ENCODE measurements around the gene SPAG17.

SPAG17 gene

DNA sequence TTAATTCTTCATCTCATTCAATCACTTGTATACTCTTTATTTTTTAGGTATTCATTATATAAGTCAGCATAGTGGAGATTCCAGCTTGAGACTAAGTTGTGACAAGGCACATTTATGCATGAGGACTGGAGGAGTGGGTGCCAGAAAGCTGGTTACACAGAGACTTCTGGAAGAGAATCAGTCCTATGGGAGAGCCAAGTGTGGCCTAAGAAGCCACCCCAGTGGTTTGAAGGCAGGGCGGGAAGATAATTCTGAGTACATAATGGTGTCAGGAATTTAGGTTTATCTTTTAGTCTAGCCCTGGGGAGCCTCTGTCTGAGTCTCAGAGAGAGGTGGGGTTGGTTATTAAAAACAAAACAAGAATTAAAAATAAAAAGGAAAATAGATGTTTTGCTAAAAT lies 83.0 kb downstream of the SPAG17 start:
- Histone ChIP-seq H3K9ac (ENCODE audit: low read length) (no peak overlapping the region), H3K4me1 (ENCODE audit: control insufficient read depth, insufficient read depth, low read length) (no peaks in the 10 kb centered on the region), H3K27ac (ENCODE audit: low read depth, low read length) (no peak overlapping the region), H3K27me3 (ENCODE audit: control insufficient read depth, insufficient read depth, low read length) (no peaks in the 10 kb centered on the region; the same call in 1 of the 2 replicates), H3K9me3 (ENCODE audit: control insufficient read depth, insufficient read depth, low read depth, low read length) (no peaks in the 10 kb centered on the region), H3K36me3 (ENCODE audit: control insufficient read depth, insufficient read depth, low read length) (no peaks in the 10 kb centered on the region), H3K4me3 (ENCODE audit: low read depth, low read length) (no peak overlapping the region)

DNA sequence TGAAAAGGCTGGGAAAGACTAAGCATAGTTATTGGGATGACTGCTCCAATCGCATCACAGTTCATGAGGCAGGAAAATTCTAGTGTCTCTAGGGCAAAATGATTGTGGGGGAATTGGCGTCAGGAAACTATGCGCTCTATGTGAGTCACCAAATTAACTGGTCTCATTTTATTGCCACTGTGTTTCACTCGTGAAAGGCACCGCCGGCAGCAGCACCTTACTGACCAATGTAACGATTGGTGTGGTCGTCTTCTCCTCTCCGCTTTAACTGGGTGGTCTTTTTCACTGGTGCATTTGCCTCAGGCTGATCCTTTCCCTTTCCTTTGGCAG lies 83.5 kb downstream of the SPAG17 start:
- Histone ChIP-seq H3K9me3 (ENCODE audit: control insufficient read depth, insufficient read depth, low read depth, low read length) (no peaks in the 10 kb centered on the region), H3K27ac (ENCODE audit: low read depth, low read length) (no peak overlapping the region), H3K9ac (ENCODE audit: low read length) (no peak overlapping the region), H3K4me1 (ENCODE audit: control insufficient read depth, insufficient read depth, low read length) (no peaks in the 10 kb centered on the region), H3K36me3 (ENCODE audit: control insufficient read depth, insufficient read depth, low read length) (no peaks in the 10 kb centered on the region), H3K4me3 (ENCODE audit: low read depth, low read length) (no peak overlapping the region), H3K27me3 (ENCODE audit: control insufficient read depth, insufficient read depth, low read length) (no peaks in the 10 kb centered on the region; the same call in 1 of the 2 replicates)

DNA sequence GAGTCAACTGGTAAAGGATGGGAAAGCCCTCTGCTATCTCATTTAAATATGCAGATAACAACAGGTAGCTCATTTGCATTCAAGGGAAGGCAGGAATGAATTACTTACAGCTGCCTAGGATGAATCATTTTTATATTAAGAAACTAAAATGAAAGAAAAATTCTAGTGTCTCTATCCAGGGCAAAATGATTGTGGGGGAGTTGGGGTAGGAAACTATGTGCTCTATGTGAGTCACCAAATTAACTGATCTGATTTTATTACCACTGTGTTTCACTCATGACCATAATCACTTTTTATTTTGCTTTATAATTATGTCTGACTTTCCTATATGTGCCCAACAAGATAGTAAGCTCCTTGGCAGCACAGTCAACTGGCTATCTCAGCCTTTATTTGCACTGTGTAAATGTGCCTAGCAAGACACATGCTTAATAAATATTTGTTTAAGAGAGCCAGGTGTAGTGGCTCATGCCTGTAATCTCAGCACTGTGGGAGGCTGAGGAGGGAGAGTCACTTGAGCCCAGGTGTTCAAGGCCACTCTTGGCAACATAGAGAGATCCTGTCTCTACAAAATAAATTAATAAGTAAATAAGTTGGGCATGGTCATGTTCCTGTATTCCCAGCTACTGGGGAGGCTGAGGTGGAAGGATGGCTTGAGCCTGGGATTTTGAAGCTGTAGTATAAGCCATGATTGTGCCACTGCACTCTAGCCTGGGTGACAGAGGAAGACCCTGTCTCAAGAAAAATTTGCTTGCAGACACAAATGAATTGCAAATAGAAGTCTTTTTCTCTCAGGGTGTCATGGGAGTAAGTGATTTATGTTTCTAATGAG lies 84.1 kb downstream of the SPAG17 start:
- H3K27me3 ChIP-seq (ENCODE audit: control insufficient read depth, insufficient read depth, low read length): no peaks in the 10 kb centered on the region; the same call in 1 of the 2 replicates
- no peaks in the 10 kb centered on the region for H3K36me3 ChIP-seq (ENCODE audit: control insufficient read depth, insufficient read depth, low read length)
- no peaks in the 10 kb centered on the region for H3K4me1 ChIP-seq (ENCODE audit: control insufficient read depth, insufficient read depth, low read length)
- H3K4me3 ChIP-seq (ENCODE audit: low read depth, low read length): no peak overlapping the region
- H3K9ac ChIP-seq (ENCODE audit: low read length): no peak overlapping the region
- H3K9me3 ChIP-seq (ENCODE audit: control insufficient read depth, insufficient read depth, low read depth, low read length): no peaks in the 10 kb centered on the region
- H3K27ac ChIP-seq (ENCODE audit: low read depth, low read length): no peak overlapping the region

DNA sequence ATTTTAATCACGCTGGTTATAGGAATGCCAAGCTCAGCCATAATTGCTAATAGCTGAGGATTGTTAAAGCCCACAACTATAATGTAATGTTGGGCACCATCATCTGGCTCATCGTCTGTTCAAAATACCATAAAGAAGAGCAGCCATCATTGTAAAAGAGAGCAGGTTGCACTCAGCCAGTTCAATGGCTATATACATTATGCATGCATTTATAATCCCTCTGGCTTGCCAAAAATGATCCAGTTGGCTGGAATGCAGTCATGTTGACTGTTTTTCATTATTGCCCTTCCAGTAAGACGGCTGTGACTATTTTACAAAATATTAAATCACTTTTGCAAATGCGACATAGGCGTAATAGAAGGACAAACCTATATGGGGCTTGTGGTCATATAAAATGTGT lies 85.3 kb downstream of the SPAG17 start:
- H3K27me3 ChIP-seq (ENCODE audit: control insufficient read depth, insufficient read depth, low read length): no peaks in the 10 kb centered on the region; the same call in 1 of the 2 replicates
- H3K4me3 ChIP-seq (ENCODE audit: low read depth, low read length): no peak overlapping the region
- H3K9ac ChIP-seq (ENCODE audit: low read length): no peak overlapping the region
- H3K9me3 ChIP-seq (ENCODE audit: control insufficient read depth, insufficient read depth, low read depth, low read length): no peaks in the 10 kb centered on the region
- H3K4me1 ChIP-seq (ENCODE audit: control insufficient read depth, insufficient read depth, low read length): no peaks in the 10 kb centered on the region
- H3K36me3 ChIP-seq (ENCODE audit: control insufficient read depth, insufficient read depth, low read length): no peaks in the 10 kb centered on the region
- no peak overlapping the region for H3K27ac ChIP-seq (ENCODE audit: low read depth, low read length)

DNA sequence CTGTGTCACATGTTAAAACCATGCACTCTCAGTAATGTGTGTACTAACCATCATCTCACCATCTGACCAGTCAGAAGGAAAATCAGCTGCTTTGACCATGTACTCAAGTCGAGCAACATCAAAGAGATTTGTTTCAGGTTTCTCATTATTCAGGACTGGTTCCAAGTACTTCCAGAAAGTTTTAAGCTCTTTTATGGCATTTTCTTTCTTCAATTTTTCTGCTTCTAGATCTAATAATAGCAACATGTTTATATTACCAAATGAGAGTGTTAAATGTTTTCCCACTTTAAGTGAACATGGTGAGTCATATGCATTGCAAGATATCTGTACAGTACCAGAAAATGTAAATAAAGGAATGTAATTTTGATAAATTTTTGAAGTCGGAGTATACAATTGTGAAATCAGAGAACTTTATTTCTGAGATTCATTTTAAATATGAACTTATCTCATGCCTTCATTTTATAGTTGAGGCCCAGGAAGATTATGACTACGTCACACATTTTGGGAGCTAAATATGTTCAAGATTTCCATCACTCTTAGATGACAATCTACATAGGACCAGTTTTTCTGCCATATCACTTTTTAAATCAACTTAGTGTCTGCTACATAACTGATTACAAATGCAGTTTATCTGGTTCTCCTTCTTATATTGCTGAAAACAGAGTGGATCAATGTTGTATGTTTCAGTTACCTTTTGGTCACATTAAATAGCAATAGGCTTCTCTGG lies 87.2 kb downstream of the SPAG17 start:
- H3K9ac ChIP-seq (ENCODE audit: low read length): no peak overlapping the region

DNA sequence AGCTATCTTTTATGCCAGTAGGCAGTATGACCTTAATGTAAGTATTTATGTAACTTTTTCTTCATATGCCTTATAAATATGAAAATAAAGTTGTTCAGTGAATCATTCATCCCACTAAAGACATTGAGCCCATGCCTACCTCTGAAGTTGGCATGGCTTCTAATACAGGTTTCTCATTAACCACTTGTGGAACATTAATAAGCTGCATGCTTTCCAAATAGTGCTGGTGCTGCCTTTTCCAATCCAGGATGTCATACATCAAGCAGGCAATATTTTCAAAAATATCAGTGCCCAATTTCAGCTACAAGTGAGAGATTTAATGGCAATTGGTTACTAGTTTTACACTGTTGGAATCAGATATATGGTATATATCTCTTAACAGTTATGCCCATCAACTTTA lies 92.0 kb downstream of the SPAG17 start:
- Histone ChIP-seq H3K27me3 (ENCODE audit: control insufficient read depth, insufficient read depth, low read length) (no peaks in the 10 kb centered on the region), H3K4me1 (ENCODE audit: control insufficient read depth, insufficient read depth, low read length) (no peaks in the 10 kb centered on the region), H3K4me3 (ENCODE audit: low read depth, low read length) (no peak overlapping the region), H3K27ac (ENCODE audit: low read depth, low read length) (no peak overlapping the region), H3K9ac (ENCODE audit: low read length) (no peak overlapping the region), H3K36me3 (ENCODE audit: control insufficient read depth, insufficient read depth, low read length) (no peaks in the 10 kb centered on the region), H3K9me3 (ENCODE audit: control insufficient read depth, insufficient read depth, low read depth, low read length) (no peaks in the 10 kb centered on the region)

More for the DNA sequence above, 87.2 kb downstream of the SPAG17 start:
- Histone ChIP-seq H3K4me3 (ENCODE audit: low read depth, low read length) (no peak overlapping the region), H3K4me1 (ENCODE audit: control insufficient read depth, insufficient read depth, low read length) (no peaks in the 10 kb centered on the region), H3K27ac (ENCODE audit: low read depth, low read length) (no peak overlapping the region), H3K36me3 (ENCODE audit: control insufficient read depth, insufficient read depth, low read length) (no peaks in the 10 kb centered on the region), H3K27me3 (ENCODE audit: control insufficient read depth, insufficient read depth, low read length) (no peaks in the 10 kb centered on the region), H3K9me3 (ENCODE audit: control insufficient read depth, insufficient read depth, low read depth, low read length) (no peaks in the 10 kb centered on the region)

DNA sequence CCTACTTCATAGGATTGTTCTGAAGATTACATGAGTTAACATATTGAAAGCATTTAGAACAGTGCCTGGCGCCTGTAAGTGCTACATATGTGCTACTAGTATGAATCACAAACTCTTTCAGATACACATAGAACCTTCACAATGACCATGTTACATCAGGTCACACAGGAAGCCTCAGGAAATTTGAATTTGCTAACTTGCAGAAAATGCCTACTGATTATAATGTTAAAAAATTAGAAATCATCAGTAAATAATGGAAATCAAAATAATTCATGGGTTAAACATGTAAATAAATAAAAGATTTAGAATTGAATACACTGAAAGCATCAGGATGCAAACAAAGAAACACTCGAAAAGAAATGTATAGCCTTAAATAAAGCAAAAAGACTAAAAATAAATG lies 94.9 kb downstream of the SPAG17 start:
- Histone ChIP-seq H3K4me3 (ENCODE audit: low read depth, low read length) (no peak overlapping the region), H3K27me3 (ENCODE audit: control insufficient read depth, insufficient read depth, low read length) (no peaks in the 10 kb centered on the region), H3K36me3 (ENCODE audit: control insufficient read depth, insufficient read depth, low read length) (no peaks in the 10 kb centered on the region), H3K9ac (ENCODE audit: low read length) (no peak overlapping the region), H3K27ac (ENCODE audit: low read depth, low read length) (no peak overlapping the region), H3K4me1 (ENCODE audit: control insufficient read depth, insufficient read depth, low read length) (no peaks in the 10 kb centered on the region), H3K9me3 (ENCODE audit: control insufficient read depth, insufficient read depth, low read depth, low read length) (no peaks in the 10 kb centered on the region)

DNA sequence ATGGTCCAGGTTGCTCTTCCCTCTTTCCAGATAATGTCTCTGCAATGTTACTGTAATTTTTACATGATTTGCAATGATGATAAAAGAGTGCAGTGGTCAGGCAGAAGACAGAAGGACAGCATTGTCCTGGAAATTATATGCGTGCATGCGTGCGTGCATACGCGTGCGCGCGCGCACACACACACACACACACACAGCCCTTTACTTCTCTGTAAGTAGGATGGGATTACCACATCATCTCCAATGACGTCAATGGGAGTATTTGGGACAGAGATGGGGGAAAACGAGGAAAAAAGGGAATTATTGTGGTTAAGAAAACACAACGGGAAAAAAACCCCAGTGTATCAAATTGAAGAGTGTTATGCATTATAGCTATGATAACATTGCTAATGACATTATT lies 99.7 kb downstream of the SPAG17 start:
- Histone ChIP-seq H3K4me3 (ENCODE audit: low read depth, low read length) (no peak overlapping the region), H3K27ac (ENCODE audit: low read depth, low read length) (no peak overlapping the region), H3K9ac (ENCODE audit: low read length) (no peak overlapping the region), H3K27me3 (ENCODE audit: control insufficient read depth, insufficient read depth, low read length) (no peaks in the 10 kb centered on the region), H3K4me1 (ENCODE audit: control insufficient read depth, insufficient read depth, low read length) (peaks cover 9% of the 10 kb centered on the region; the same call in 1 of the 2 replicates), H3K9me3 (ENCODE audit: control insufficient read depth, insufficient read depth, low read depth, low read length) (no peaks in the 10 kb centered on the region), H3K36me3 (ENCODE audit: control insufficient read depth, insufficient read depth, low read length) (no peaks in the 10 kb centered on the region)

DNA sequence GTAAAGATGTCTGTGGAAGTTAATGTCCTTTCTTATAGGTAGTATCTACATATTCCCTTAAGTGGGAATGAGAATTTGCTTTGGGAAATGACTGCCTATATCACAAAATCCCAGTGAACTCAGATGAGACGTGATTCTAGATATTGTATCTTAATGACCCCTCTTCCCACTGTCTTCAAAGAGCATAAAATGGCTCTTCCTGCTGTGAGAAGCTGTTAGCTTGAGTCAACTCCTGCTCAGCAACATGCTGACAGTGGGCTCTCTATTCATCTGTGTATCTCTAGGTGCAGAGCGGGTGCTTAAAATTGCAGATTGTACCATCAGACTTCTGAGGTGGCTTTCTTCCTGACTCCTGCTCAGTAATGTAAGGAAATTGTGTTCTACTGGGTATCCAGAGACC lies 100.6 kb downstream of the SPAG17 start:
- no peaks in the 10 kb centered on the region for H3K36me3 ChIP-seq (ENCODE audit: control insufficient read depth, insufficient read depth, low read length)
- no peaks in the 10 kb centered on the region for H3K9me3 ChIP-seq (ENCODE audit: control insufficient read depth, insufficient read depth, low read depth, low read length)
- H3K27me3 ChIP-seq (ENCODE audit: control insufficient read depth, insufficient read depth, low read length): no peaks in the 10 kb centered on the region
- H3K27ac ChIP-seq (ENCODE audit: low read depth, low read length): no peak overlapping the region
- H3K4me1 ChIP-seq (ENCODE audit: control insufficient read depth, insufficient read depth, low read length): peaks cover 9% of the 10 kb centered on the region; the same call in 1 of the 2 replicates
- H3K4me3 ChIP-seq (ENCODE audit: low read depth, low read length): no peak overlapping the region
- H3K9ac ChIP-seq (ENCODE audit: low read length): no peak overlapping the region

DNA sequence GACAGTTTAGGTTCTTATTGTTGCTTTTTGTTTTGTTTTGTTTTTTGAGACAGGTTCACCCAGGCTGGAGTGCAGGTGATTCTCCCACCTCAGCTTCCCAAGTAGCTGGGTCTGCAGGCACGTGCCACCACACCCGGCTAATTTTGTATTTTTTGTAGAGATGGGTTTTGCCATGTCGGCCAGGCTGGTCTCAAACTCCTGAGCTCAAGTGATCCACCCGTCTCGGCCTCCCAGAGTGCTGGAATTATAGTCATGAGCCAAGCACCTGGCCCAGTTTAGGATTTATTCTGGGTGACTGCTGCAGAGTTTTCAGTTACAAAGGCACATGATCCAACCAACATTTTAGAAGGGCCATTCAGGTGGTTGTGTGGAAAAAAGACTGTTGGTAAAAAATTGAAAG lies 102.0 kb downstream of the SPAG17 start:
- H3K4me1 ChIP-seq (ENCODE audit: control insufficient read depth, insufficient read depth, low read length): peaks cover 9% of the 10 kb centered on the region; the same call in 1 of the 2 replicates
- H3K4me3 ChIP-seq (ENCODE audit: low read depth, low read length): no peak overlapping the region
- H3K9ac ChIP-seq (ENCODE audit: low read length): no peak overlapping the region
- H3K27ac ChIP-seq (ENCODE audit: low read depth, low read length): no peak overlapping the region
- H3K27me3 ChIP-seq (ENCODE audit: control insufficient read depth, insufficient read depth, low read length): no peaks in the 10 kb centered on the region
- no peaks in the 10 kb centered on the region for H3K9me3 ChIP-seq (ENCODE audit: control insufficient read depth, insufficient read depth, low read depth, low read length)
- H3K36me3 ChIP-seq (ENCODE audit: control insufficient read depth, insufficient read depth, low read length): no peaks in the 10 kb centered on the region

DNA sequence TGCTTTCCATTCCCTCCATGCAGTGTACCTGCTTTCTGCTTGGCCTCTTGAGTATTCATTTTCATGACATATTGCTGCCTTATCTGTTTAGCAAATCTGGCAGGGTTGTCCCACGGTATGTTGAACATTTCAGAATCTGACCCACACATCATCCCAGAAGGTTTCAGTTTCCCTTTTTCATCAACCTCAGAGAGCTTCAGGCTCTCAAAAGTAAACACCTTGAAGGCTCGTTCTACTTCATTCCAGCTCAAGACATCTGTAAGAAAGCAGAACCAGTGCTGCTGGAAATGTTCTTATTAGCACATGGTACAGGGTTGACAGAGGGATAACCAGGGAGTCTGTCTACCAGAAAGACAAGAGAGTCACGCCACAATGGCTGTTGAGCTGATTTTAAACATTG lies 103.6 kb downstream of the SPAG17 start:
- Histone ChIP-seq H3K4me3 (ENCODE audit: low read depth, low read length) (no peak overlapping the region), H3K9me3 (ENCODE audit: control insufficient read depth, insufficient read depth, low read depth, low read length) (no peaks in the 10 kb centered on the region), H3K27me3 (ENCODE audit: control insufficient read depth, insufficient read depth, low read length) (no peaks in the 10 kb centered on the region), H3K4me1 (ENCODE audit: control insufficient read depth, insufficient read depth, low read length) (peaks cover 21% of the 10 kb centered on the region), H3K9ac (ENCODE audit: low read length) (no peak overlapping the region), H3K27ac (ENCODE audit: low read depth, low read length) (no peak overlapping the region), H3K36me3 (ENCODE audit: control insufficient read depth, insufficient read depth, low read length) (no peaks in the 10 kb centered on the region)
